Thyroid gland (tissue), 4 donors: ENCODE measurements around the gene SLC35F1.

Experiments
- CTCF ChIP-seq, 6 experiments: fragments of 200-600 bp in 3 of 6; fragments of 450-650 bp in 3 of 6; sonication (generic) in 3 of 6; IDR thresholded peaks; one replicate each; pipeline ENCODE4 v1.5.1; 2016 to 2019; ENCODE audit warnings: antibody characterized with exemption in 6 of 6, mild to moderate bottlenecking in 2 of 6, inconsistent platforms in 1 of 6, moderate library complexity in 1 of 6
- POLR2A ChIP-seq, 2 donors: fragments of 450-650 bp; IDR thresholded peaks; one replicate each; pipeline ENCODE4 v1.6.1; 2017; ENCODE audit warnings: antibody characterized with exemption in 2 of 2, mild to moderate bottlenecking in 2 of 2, moderate library complexity in 1 of 2

GRCh38 chr6:118100717-118101116 lies 193.7 kb downstream of the SLC35F1 start:
- no peak for TF ChIP-seq CTCF (IDR thresholded peaks at IDR 0.05)
- no peak for TF ChIP-seq POLR2A (IDR thresholded peaks at IDR 0.05)
